Activated naive CD8-positive, alpha-beta T cell treated with anti-CD3 and anti-CD28 coated beads for 36 hours (primary cell): Measurements from ENCODE around the gene MSRB1. TPM values are rescaled to one million over a fixed set of nuclear protein-coding genes. Genes with fewer than 3 reads are reported as not detected.
"Not testable (repeated sequence)": the region's sequence is repeated elsewhere in the genome, so short reads cannot be mapped to it uniquely, and the experiment has no call there.

Experiments used
- DNase-seq: peaks from one replicate; pipeline ENCODE4 v3.0.0; 2021
- H3K27ac Mint-ChIP-seq: one replicate; pipeline ENCODE4 v1.8.0; 2022; ENCODE audit warnings: mild to moderate bottlenecking, moderate library complexity, mixed read lengths
- H3K27me3 Mint-ChIP-seq: one replicate; pipeline ENCODE4 v1.8.0; 2022; ENCODE audit warnings: mild to moderate bottlenecking, mixed read lengths
- H3K36me3 Mint-ChIP-seq: one replicate; pipeline ENCODE4 v1.8.0; 2021; ENCODE audit warnings: mild to moderate bottlenecking, mixed read lengths
- H3K4me1 Mint-ChIP-seq: one replicate; pipeline ENCODE4 v1.8.0; 2021; ENCODE audit warnings: mixed read lengths
- H3K4me3 Mint-ChIP-seq: one replicate; pipeline ENCODE4 v1.8.0; 2022; ENCODE audit warnings: mild to moderate bottlenecking, moderate library complexity, mixed read lengths
- H3K9me3 Mint-ChIP-seq: one replicate; pipeline ENCODE4 v1.8.0; 2022; ENCODE audit warnings: mixed read lengths
- total RNA-seq, 2 experiments: library from RNA; stranded (reverse); gene quantifications; one replicate each; pipeline ENCODE4 v1.2.3, GENCODE V29; 2021

Gene MSRB1
- total RNA-seq, 2 experiments from 2014 or later: 21.3 to 22.4 TPM

- H3K4me3 Mint-ChIP-seq, DNase-seq, H3K36me3 Mint-ChIP-seq, H3K27ac Mint-ChIP-seq, H3K4me1 Mint-ChIP-seq, H3K9me3 Mint-ChIP-seq: not testable (repeated sequence)
- peaks cover 80% of the 10 kb centered on the region for H3K27me3 Mint-ChIP-seq
These were observed 22.9 kb downstream of the MSRB1 start for GRCh38 chr16:1920122-1920521.

- Mint-ChIP-seq H3K4me3 (no peak overlapping the region), H3K27ac (no peak overlapping the region), H3K4me1 (no peaks in the 10 kb centered on the region), H3K9me3 (no peaks in the 10 kb centered on the region), H3K27me3 (peaks cover 84% of the 10 kb centered on the region), H3K36me3 (no peaks in the 10 kb centered on the region)
- DNase-seq: no peak
These were observed 23.5 kb downstream of the MSRB1 start for GRCh38 chr16:1919327-1919998.

GRCh38 chr16:1918351-1919326 lies 24.4 kb downstream of the MSRB1 start, which contains the start of gene HS3ST6:
Gene HS3ST6, minus strand, starts transcription at chr16:1918415. Its CDS starts 92 bp downstream, at chr16:1918323.
- no peak for DNase-seq
- Mint-ChIP-seq H3K36me3 (no peaks in the 10 kb centered on the region), H3K27ac (no peak within 1 kb of the TSS), H3K9me3 (no peaks in the 10 kb centered on the region), H3K4me1 (no peaks in the 10 kb centered on the region), H3K4me3 (no peak within 1 kb of the TSS), H3K27me3 (peaks cover 75% of the 10 kb centered on the region)

GRCh38 chr16:1917665-1918350 lies 25.2 kb downstream of the MSRB1 start:
- H3K4me1 Mint-ChIP-seq: no peaks in the 10 kb centered on the region
- no peak for DNase-seq
- H3K27ac Mint-ChIP-seq: no peak overlapping the region
- peaks cover 67% of the 10 kb centered on the region for H3K27me3 Mint-ChIP-seq
- no peak overlapping the region for H3K4me3 Mint-ChIP-seq
- no peaks in the 10 kb centered on the region for H3K9me3 Mint-ChIP-seq
- H3K36me3 Mint-ChIP-seq: no peaks in the 10 kb centered on the region

GRCh38 chr16:1917056-1917664 lies 25.8 kb downstream of the MSRB1 start:
- Mint-ChIP-seq H3K9me3 (no peaks in the 10 kb centered on the region), H3K4me3 (no peak overlapping the region), H3K27me3 (peaks cover 61% of the 10 kb centered on the region), H3K27ac (no peak overlapping the region), H3K36me3 (no peaks in the 10 kb centered on the region), H3K4me1 (no peaks in the 10 kb centered on the region)
- DNase-seq: no peak

- Mint-ChIP-seq H3K4me3 (no peak overlapping the region), H3K36me3 (no peaks in the 10 kb centered on the region), H3K27me3 (peaks cover 56% of the 10 kb centered on the region), H3K9me3 (no peaks in the 10 kb centered on the region), H3K4me1 (no peaks in the 10 kb centered on the region), H3K27ac (no peak overlapping the region)
- DNase-seq: no peak
These were observed 26.4 kb downstream of the MSRB1 start for GRCh38 chr16:1916640-1916990.

- DNase-seq: no peak
- Mint-ChIP-seq H3K27ac (no peak overlapping the region), H3K27me3 (peaks cover 50% of the 10 kb centered on the region), H3K4me3 (no peak overlapping the region), H3K4me1 (no peaks in the 10 kb centered on the region), H3K36me3 (no peaks in the 10 kb centered on the region), H3K9me3 (no peaks in the 10 kb centered on the region)
These were observed 27.0 kb downstream of the MSRB1 start for GRCh38 chr16:1915732-1916639.

GRCh38 chr16:1914988-1915387 lies 28.0 kb downstream of the MSRB1 start:
- no peaks in the 10 kb centered on the region for H3K4me1 Mint-ChIP-seq
- no peak for DNase-seq
- H3K36me3 Mint-ChIP-seq: no peaks in the 10 kb centered on the region
- H3K4me3 Mint-ChIP-seq: no peak overlapping the region
- no peak overlapping the region for H3K27ac Mint-ChIP-seq
- H3K9me3 Mint-ChIP-seq: no peaks in the 10 kb centered on the region
- H3K27me3 Mint-ChIP-seq: peaks cover 40% of the 10 kb centered on the region

DNA sequence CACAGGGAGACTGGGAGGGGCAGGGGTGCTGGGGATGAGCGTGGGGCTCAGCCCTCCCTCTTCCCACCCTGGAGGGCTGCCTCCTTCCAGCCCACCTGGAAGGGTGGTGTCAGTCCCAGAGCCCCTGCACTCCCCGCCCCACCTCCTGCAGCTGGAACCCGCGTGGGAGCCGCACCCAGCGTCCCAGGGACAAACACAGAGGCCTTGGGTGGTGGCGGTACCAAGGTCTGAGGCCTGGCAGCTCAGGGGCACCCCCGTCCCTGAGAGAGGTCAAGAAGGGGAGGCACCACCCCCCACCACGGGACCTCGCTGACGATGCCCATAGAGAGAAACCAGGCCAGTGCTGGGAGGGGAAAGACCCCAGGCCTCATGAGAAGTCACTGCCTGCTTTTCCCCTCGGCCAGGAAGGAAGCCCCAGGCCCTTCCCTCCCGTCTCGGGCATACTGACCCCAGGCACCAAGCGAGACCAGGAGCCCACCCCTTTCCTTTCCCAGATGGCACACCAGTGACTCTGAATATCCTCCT lies 28.9 kb downstream of the MSRB1 start:
- no peak for DNase-seq
- no peaks in the 10 kb centered on the region for H3K4me1 Mint-ChIP-seq
- H3K9me3 Mint-ChIP-seq: no peaks in the 10 kb centered on the region
- no peak overlapping the region for H3K4me3 Mint-ChIP-seq
- H3K27ac Mint-ChIP-seq: no peak overlapping the region
- H3K27me3 Mint-ChIP-seq: peaks cover 35% of the 10 kb centered on the region
- H3K36me3 Mint-ChIP-seq: no peaks in the 10 kb centered on the region

DNA sequence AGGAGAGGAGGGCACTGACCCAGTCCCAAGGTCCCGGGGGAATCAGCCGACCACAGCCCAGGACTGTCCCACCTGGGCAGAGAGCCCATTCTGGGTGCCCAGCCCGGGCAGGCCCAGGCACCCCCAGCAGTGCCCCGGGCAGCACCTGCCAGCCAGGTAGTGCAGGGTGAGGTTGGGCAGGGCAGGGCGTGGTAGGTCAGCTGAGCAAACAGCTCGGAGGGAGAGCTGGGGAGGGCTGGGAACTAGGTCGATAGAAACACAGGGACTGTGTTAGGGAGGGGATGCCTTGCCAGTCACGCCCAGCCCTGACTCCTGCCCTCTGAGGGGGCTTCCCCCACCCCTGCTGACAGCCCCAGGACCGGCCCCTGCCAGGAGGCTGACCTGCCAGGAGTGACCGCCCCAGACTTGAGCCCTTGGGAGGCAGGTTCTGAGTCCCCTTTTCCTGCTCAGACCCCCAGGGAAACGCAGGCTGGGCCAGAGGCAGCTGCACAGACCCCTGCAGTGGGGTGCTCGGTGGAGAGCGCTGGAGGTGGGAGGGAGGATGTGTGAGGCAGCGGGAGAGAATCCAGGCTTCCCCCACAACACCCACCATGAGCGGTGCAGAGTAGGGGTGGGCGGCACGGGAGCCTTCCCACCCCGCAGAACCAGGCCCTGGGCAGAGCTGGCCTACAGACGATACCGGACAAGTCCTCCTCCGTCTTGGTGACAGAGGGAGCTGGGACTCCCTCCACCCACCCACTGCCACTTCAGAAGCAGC lies 29.5 kb downstream of the MSRB1 start:
- H3K36me3 Mint-ChIP-seq: no peaks in the 10 kb centered on the region
- no peaks in the 10 kb centered on the region for H3K4me1 Mint-ChIP-seq
- H3K27ac Mint-ChIP-seq: no peak overlapping the region
- DNase-seq: no peak
- H3K4me3 Mint-ChIP-seq: no peak overlapping the region
- H3K9me3 Mint-ChIP-seq: no peaks in the 10 kb centered on the region
- peaks cover 33% of the 10 kb centered on the region for H3K27me3 Mint-ChIP-seq

GRCh38 chr16:1912215-1912543 lies 30.8 kb downstream of the MSRB1 start:
- Mint-ChIP-seq H3K4me1 (no peaks in the 10 kb centered on the region), H3K36me3 (no peaks in the 10 kb centered on the region), H3K27me3 (peaks cover 29% of the 10 kb centered on the region), H3K27ac (no peak overlapping the region), H3K9me3 (no peaks in the 10 kb centered on the region), H3K4me3 (no peak overlapping the region)
- no peak for DNase-seq

GRCh38 chr16:1911467-1912214 lies 31.4 kb downstream of the MSRB1 start:
- Mint-ChIP-seq H3K36me3 (no peaks in the 10 kb centered on the region), H3K27ac (no peak overlapping the region), H3K9me3 (no peaks in the 10 kb centered on the region), H3K27me3 (peaks cover 24% of the 10 kb centered on the region), H3K4me1 (no peaks in the 10 kb centered on the region), H3K4me3 (no peak overlapping the region)
- DNase-seq: no peak
